GM23338 (cell line): Measurements from ENCODE around the gene FRY. TPM values are rescaled to one million over a fixed set of nuclear protein-coding genes. Genes with fewer than 3 reads are reported as not detected.

Experiments used
- ATAC-seq: fragments of 200-7000 bp; cut with Tn5 transposase; 3 replicates; pipeline ENCODE4 v1.9.1; 2020
- DNase-seq: peaks from one replicate; pipeline ENCODE4 v3.0.0-alpha.2; 2015; ENCODE audit warnings: low spot score
- H2AFZ ChIP-seq: fragments of 200-600 bp; sonication (generic); 2 replicates; pipeline ENCODE4 v1.8.0; 2016; ENCODE audit warnings: antibody characterized with exemption, mild to moderate bottlenecking, moderate library complexity
- H3F3A ChIP-seq: fragments of 200-600 bp; sonication (generic); replicated peaks from 2 replicates; pipeline ENCODE4 v1.8.0; 2017; ENCODE audit warnings: antibody characterized with exemption, mixed run types, low read depth
- H3K27ac ChIP-seq: fragments of 200-600 bp; sonication (generic); 2 replicates; pipeline ENCODE4 v1.6.1; 2016; ENCODE audit warnings: low read depth
- H3K27me3 ChIP-seq: fragments of 200-600 bp; sonication (generic); 2 replicates; pipeline ENCODE4 v1.8.0; 2016; ENCODE audit warnings: mild to moderate bottlenecking, mixed run types, moderate library complexity; ENCODE audit not compliant: insufficient read depth
- H3K36me3 ChIP-seq: fragments of 200-600 bp; sonication (generic); 2 replicates; pipeline ENCODE4 v1.8.0; 2016; ENCODE audit warnings: mild to moderate bottlenecking; ENCODE audit not compliant: insufficient read depth
- H3K4me1 ChIP-seq: fragments of 200-600 bp; sonication (generic); 2 replicates; pipeline ENCODE4 v1.8.0; 2016; ENCODE audit warnings: mild to moderate bottlenecking, moderate library complexity; ENCODE audit not compliant: insufficient read depth
- H3K4me2 ChIP-seq: fragments of 200-600 bp; sonication (generic); 2 replicates; pipeline ENCODE4 v1.7.1; 2017; ENCODE audit warnings: mixed run types
- H3K4me3 ChIP-seq: fragments of 200-600 bp; sonication (generic); 2 replicates; pipeline ENCODE4 v1.6.1; 2016; ENCODE audit warnings: mixed run types
- H3K79me2 ChIP-seq: fragments of 200-600 bp; sonication (generic); replicated peaks from 2 replicates; pipeline ENCODE4 v1.8.0; 2017; ENCODE audit warnings: mild to moderate bottlenecking; ENCODE audit not compliant: insufficient read depth
- H3K9me2 ChIP-seq: fragments of 200-600 bp; sonication (generic); 2 replicates; pipeline ENCODE4 v1.8.0; 2017; ENCODE audit not compliant: insufficient read depth
- H4K20me1 ChIP-seq: fragments of 200-600 bp; sonication (generic); replicated peaks from 2 replicates; pipeline ENCODE4 v1.8.0; 2017; ENCODE audit warnings: mild to moderate bottlenecking; ENCODE audit not compliant: insufficient read depth
- H3K27ac Mint-ChIP-seq: 2 replicates; pipeline ENCODE4 v1.8.0; 2020; ENCODE audit warnings: inconsistent platforms, mild to moderate bottlenecking, moderate library complexity, mixed read lengths
- H3K27me3 Mint-ChIP-seq: 3 replicates; pipeline ENCODE4 v1.8.0; 2022; ENCODE audit warnings: low read depth, mild to moderate bottlenecking, moderate library complexity, mixed read lengths, inconsistent platforms; ENCODE audit not compliant: insufficient read depth, poor library complexity
- H3K36me3 Mint-ChIP-seq: 3 replicates; pipeline ENCODE4 v1.8.0; 2021; ENCODE audit warnings: low read depth, mild to moderate bottlenecking, inconsistent platforms, moderate library complexity, mixed read lengths
- H3K4me1 Mint-ChIP-seq: 3 replicates; pipeline ENCODE4 v1.8.0; 2020; ENCODE audit warnings: mild to moderate bottlenecking, inconsistent platforms, mixed read lengths
- H3K4me3 Mint-ChIP-seq: 3 replicates; pipeline ENCODE4 v1.8.0; 2021; ENCODE audit warnings: moderate library complexity, mild to moderate bottlenecking, inconsistent platforms, mixed read lengths
- H3K9me3 Mint-ChIP-seq: 3 replicates; pipeline ENCODE4 v1.8.0; 2020; ENCODE audit warnings: moderate library complexity, mild to moderate bottlenecking, inconsistent platforms, mixed read lengths
- CREB1 ChIP-seq: fragments of 250-450 bp; sonication (Bioruptor Pico); IDR thresholded peaks from 2 replicates; pipeline ENCODE4 v1.5.0; 2020; ENCODE audit warnings: low read depth, mild to moderate bottlenecking, moderate library complexity
- EZH2 ChIP-seq: fragments of 200-600 bp; sonication (generic); IDR thresholded peaks from one replicate; pipeline ENCODE4 v1.8.0; 2017; ENCODE audit warnings: antibody characterized with exemption, mild to moderate bottlenecking, low read depth; ENCODE audit not compliant: unreplicated experiment
- JUNB ChIP-seq: IDR thresholded peaks from one replicate; pipeline ENCODE4 v1.6.1; 2016; ENCODE audit warnings: antibody characterized with exemption; ENCODE audit not compliant: unreplicated experiment
- NANOG ChIP-seq: IDR thresholded peaks from 2 replicates; pipeline ENCODE4 v1.6.1; 2016; ENCODE audit warnings: antibody characterized with exemption, borderline replicate concordance
- POLR2AphosphoS5 ChIP-seq: IDR thresholded peaks from 2 replicates; pipeline ENCODE4 v1.6.1; 2016; ENCODE audit warnings: antibody characterized with exemption, low read depth
- STAT1 ChIP-seq: IDR thresholded peaks from one replicate; pipeline ENCODE4 v1.6.1; 2016; ENCODE audit warnings: antibody characterized with exemption; ENCODE audit not compliant: unreplicated experiment
- ZNF114 ChIP-seq: fragments of 250-450 bp; sonication (Bioruptor Pico); IDR thresholded peaks from 2 replicates; pipeline ENCODE4 v1.5.0; 2020; ENCODE audit warnings: mild to moderate bottlenecking, moderate library complexity
- ZNF331 ChIP-seq: fragments of 250-450 bp; sonication (Bioruptor Pico); IDR thresholded peaks from 2 replicates; pipeline ENCODE4 v1.5.0; 2020; ENCODE audit warnings: low read depth, mild to moderate bottlenecking, moderate library complexity
- ZNF462 ChIP-seq: fragments of 250-450 bp; sonication (Bioruptor Pico); IDR thresholded peaks from 2 replicates; pipeline ENCODE4 v1.5.0; 2020; ENCODE audit warnings: mild to moderate bottlenecking, moderate library complexity
- polyA plus RNA-seq: library from polyadenylated mRNA; unstranded; fragments of >200 nt; fragmentation: Nextera tagmentation; extraction: Ambion mirVana; gene quantifications from 2 replicates; pipeline ENCODE4 v1.2.1, GENCODE V29; 2016
- total RNA-seq: library from RNA; depleted of rRNA; stranded (reverse); fragments of >200 nt; shearing (Covaris generic); gene quantifications from 2 replicates; pipeline ENCODE4 v1.2.3, GENCODE V29; 2014
- TF ChIP-seq, protein P1 (sequence below): IDR thresholded peaks from 2 replicates; pipeline ENCODE4 v1.6.1; 2016; ENCODE audit warnings: antibody characterized with exemption
- TF ChIP-seq, protein P2 (sequence below), 2 experiments: fragments of 200-600 bp in 1 of 2; sonication (generic) in 1 of 2; conservative IDR thresholded peaks; 2 replicates each; pipeline versions ENCODE4 v1.5.1 to v1.6.1; 2016 to 2017; ENCODE audit warnings: antibody characterized with exemption in 2 of 2, low read depth in 2 of 2, mild to moderate bottlenecking in 2 of 2, moderate library complexity in 1 of 2

Gene FRY
- total and polyA plus RNA-seq, 2 experiments from 2014 or later: 2.4 to 10.1 TPM

DNA sequence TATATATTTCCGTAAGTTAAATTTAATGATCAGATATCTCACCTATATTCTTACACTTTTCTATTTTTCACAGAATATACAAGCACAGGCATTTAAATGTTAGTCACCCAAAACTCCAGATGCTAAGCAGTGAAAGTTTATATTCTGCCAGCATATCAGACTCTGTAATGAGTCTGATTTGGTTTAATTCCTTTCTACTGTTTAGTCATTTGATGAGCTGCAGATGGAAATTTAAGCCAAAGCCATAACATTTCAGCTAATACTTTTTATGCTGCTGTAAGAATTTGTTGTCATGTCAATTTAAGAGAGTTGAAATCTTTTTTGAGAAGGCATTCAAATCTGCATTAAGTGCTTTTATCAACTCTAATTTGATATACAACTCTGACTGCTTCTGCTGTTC lies 8.0 kb downstream of the FRY start:
- no peaks in the 10 kb centered on the region for H3K36me3 Mint-ChIP-seq
- no peak for TF ChIP-seq ZNF462 (CRISPR knock-in tag)
- TF ChIP-seq ZNF331: no peak
- no peak for TF ChIP-seq NANOG
- TF ChIP-seq, protein P1, sequence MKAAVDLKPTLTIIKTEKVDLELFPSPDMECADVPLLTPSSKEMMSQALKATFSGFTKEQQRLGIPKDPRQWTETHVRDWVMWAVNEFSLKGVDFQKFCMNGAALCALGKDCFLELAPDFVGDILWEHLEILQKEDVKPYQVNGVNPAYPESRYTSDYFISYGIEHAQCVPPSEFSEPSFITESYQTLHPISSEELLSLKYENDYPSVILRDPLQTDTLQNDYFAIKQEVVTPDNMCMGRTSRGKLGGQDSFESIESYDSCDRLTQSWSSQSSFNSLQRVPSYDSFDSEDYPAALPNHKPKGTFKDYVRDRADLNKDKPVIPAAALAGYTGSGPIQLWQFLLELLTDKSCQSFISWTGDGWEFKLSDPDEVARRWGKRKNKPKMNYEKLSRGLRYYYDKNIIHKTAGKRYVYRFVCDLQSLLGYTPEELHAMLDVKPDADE: no peak
- TF ChIP-seq POLR2AphosphoS5: no peak
- TF ChIP-seq JUNB: no peak
- TF ChIP-seq CREB1 (CRISPR knock-in tag): no peak
- no peak for TF ChIP-seq EZH2
- no peak for TF ChIP-seq ZNF114 (CRISPR knock-in tag)
- no peak for TF ChIP-seq STAT1
- TF ChIP-seq, protein P2, sequence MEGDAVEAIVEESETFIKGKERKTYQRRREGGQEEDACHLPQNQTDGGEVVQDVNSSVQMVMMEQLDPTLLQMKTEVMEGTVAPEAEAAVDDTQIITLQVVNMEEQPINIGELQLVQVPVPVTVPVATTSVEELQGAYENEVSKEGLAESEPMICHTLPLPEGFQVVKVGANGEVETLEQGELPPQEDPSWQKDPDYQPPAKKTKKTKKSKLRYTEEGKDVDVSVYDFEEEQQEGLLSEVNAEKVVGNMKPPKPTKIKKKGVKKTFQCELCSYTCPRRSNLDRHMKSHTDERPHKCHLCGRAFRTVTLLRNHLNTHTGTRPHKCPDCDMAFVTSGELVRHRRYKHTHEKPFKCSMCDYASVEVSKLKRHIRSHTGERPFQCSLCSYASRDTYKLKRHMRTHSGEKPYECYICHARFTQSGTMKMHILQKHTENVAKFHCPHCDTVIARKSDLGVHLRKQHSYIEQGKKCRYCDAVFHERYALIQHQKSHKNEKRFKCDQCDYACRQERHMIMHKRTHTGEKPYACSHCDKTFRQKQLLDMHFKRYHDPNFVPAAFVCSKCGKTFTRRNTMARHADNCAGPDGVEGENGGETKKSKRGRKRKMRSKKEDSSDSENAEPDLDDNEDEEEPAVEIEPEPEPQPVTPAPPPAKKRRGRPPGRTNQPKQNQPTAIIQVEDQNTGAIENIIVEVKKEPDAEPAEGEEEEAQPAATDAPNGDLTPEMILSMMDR (conservative IDR thresholded peaks at IDR 0.05; ENCODE audit: low read depth in 2 of 2): no peak

More for the DNA sequence above, 8.0 kb downstream of the FRY start:
- no peak overlapping the region for H3K4me2 ChIP-seq
- H3K4me3 ChIP-seq: no peak overlapping the region
- no peaks in the 10 kb centered on the region for H3K27me3 ChIP-seq
- peaks cover 12% of the 10 kb centered on the region for H3K4me1 ChIP-seq
- no peaks in the 10 kb centered on the region for H3K79me2 ChIP-seq
- DNase-seq (no peak), ATAC-seq (no peak)
- no peak overlapping the region for H3K27ac ChIP-seq
- H2AFZ ChIP-seq: no peak overlapping the region
- H3K9me2 ChIP-seq: no peaks in the 10 kb centered on the region
- H4K20me1 ChIP-seq: no peaks in the 10 kb centered on the region
- H3K27me3 Mint-ChIP-seq: no peaks in the 10 kb centered on the region
- H3K36me3 ChIP-seq: no peaks in the 10 kb centered on the region
- no peak overlapping the region for H3K27ac Mint-ChIP-seq
- H3K4me3 Mint-ChIP-seq: no peak overlapping the region
- H3F3A ChIP-seq: no peaks in the 10 kb centered on the region
- H3K4me1 Mint-ChIP-seq: peaks cover 22% of the 10 kb centered on the region
- H3K9me3 Mint-ChIP-seq: no peaks in the 10 kb centered on the region
